22Rv1 (cell line): Measurements from ENCODE around the gene IQCC.
"Not testable (repeated sequence)": the region's sequence is repeated elsewhere in the genome, so short reads cannot be mapped to it uniquely, and the experiment has no call there.

Experiments used
- H3K27ac ChIP-seq: fragments of 450-650 bp; 2 replicates; pipeline ENCODE4 v1.5.1; 2017
- ZFX ChIP-seq: fragments of 450-650 bp; IDR thresholded peaks from 2 replicates; pipeline ENCODE4 v1.6.1; 2017; ENCODE audit warnings: antibody characterized with exemption, borderline replicate concordance
- TF ChIP-seq, protein P1 (sequence below): fragments of 450-650 bp; IDR thresholded peaks from 2 replicates; pipeline ENCODE4 v1.5.1; 2017; ENCODE audit warnings: mild to moderate bottlenecking

IQCC gene

DNA sequence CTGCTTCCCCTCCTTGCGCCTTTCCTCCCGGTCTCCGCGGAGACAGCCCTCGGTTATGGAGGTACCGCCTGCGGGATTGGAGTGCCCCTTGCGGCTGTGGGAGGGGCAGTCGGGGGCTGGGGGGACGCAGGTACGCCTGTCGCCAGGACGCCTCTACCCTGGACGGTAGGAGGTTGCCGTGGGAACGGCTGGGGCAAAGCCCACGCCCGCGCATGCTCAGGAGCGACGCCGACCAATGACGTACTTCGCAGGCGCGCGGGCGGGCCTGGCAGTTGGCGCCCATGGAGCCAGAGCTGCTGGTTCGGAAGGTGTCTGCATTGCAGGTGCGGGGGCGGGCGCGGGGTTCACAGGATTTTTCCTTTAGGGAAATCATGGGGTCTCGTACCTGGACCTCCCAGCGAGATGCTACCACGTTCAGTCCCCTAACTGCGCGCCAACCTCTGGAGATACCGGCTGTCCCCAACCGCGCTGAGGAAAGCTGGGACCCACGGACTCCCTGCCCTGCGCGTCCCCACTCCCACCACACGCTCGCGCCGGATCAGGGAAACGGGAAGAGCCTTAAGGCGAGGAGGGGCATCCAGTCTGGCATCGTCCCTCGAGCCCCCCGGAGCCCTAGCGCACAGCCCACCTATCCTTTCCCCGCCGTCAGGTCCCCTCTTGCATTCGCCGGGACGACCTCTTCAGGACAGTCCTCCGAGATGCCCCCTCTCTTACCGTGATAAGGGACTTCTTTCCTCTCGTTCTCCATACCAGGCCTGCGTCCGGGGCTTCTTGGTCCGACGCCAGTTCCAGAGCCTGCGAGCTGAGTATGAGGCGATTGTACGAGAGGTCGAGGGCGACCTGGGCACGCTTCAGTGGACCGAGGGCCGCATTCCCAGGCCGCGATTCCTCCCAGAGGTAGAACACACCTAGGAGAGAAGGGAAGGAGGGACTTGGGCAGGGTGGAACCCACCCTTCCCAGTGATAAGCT is at the start of gene IQCC:
IQCC (plus strand) TSS at position 271 of the 970 bp plus-strand sequence; CDS start at position 282, 11 bp downstream.
- H3K27ac ChIP-seq, result peak within 1 kb of the TSS; percentile 78
- TF ChIP-seq, protein P1, sequence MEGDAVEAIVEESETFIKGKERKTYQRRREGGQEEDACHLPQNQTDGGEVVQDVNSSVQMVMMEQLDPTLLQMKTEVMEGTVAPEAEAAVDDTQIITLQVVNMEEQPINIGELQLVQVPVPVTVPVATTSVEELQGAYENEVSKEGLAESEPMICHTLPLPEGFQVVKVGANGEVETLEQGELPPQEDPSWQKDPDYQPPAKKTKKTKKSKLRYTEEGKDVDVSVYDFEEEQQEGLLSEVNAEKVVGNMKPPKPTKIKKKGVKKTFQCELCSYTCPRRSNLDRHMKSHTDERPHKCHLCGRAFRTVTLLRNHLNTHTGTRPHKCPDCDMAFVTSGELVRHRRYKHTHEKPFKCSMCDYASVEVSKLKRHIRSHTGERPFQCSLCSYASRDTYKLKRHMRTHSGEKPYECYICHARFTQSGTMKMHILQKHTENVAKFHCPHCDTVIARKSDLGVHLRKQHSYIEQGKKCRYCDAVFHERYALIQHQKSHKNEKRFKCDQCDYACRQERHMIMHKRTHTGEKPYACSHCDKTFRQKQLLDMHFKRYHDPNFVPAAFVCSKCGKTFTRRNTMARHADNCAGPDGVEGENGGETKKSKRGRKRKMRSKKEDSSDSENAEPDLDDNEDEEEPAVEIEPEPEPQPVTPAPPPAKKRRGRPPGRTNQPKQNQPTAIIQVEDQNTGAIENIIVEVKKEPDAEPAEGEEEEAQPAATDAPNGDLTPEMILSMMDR, result no peak
- TF ChIP-seq ZFX, result no peak

DNA sequence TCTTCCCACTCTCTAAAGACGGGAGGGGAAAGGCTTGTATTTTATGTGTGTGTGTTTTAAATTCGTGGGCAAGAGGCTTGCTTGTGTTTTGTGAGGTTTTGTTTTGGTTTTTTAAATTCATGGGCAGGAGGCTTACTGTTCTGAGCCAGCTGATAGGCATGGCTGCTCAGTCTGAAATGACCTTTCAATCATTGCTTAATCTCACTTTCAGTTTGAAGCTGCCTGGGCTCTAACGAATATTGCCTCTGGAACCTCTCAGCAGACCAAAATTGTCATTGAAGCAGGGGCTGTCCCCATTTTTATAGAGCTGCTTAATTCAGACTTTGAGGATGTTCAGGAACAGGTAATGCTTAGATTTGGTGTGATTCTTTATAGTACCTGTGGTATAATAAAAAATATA is 46.3 kb upstream of the IQCC start:
- H3K27ac ChIP-seq, result no peak overlapping the region
- TF ChIP-seq ZFX, result no peak
- TF ChIP-seq, protein P1, result no peak

DNA sequence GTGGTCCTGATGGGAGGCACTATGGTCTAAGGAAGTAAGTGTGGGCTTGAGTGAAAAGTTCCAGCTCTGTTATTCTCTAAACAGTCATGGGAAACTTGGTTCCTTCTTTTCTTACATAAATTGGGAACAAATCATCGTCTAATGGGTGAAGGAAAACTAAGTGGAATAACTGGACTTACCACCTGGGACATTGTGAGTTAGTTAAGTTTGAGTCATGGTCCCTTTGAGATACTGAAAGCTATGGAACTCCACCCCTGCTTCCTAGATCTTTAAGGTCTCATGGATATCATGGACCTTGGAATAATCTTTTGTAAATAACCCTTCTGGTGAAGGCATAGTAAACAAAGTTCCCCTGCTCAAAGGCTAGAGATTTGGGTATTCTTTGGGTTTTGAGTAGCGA is 42.1 kb upstream of the IQCC start:
- H3K27ac ChIP-seq, result no peak overlapping the region
- TF ChIP-seq ZFX, result no peak
- TF ChIP-seq, protein P1, result no peak

DNA sequence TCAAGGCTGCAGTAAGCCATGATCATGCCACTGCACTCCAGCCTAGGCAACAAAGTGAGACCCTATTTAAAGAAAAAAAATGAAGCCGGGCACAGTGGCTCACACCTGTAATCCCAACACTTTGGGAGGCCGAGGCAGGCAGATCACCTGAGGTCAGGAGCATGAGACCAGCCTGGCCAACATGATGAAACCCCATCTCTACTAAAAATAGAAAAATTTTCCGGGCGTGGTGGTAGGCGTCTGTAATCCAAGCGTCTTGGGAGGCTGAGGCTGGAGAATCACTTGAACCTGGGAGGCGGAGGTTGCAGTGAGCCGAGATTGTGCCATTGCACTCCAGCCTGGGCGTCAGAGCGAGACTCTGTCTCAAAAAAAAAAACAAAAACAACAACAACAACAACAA is 39.8 kb upstream of the IQCC start:
- not testable (repeated sequence) for H3K27ac ChIP-seq

DNA sequence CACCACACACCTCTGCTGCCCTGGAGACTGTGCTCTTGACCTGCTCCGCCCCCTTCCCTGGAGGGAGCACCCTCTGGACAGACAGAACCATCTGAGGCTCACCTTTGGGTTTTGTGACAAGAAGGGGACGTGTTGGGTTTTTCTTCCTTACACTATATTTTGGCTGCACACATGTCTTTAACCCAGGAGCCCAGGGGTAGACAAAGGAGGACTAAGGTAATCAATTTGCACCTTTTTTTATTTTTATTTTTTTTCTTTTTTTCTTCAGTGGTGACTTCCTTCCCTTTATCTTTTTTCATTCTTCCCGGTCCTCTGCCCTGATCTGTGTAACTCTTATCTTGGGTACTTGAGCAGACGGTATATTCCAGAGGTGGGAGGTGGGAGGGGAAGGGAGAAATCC is 34.5 kb upstream of the IQCC start:
- no peak for TF ChIP-seq ZFX
- TF ChIP-seq, protein P1, result no peak

DNA sequence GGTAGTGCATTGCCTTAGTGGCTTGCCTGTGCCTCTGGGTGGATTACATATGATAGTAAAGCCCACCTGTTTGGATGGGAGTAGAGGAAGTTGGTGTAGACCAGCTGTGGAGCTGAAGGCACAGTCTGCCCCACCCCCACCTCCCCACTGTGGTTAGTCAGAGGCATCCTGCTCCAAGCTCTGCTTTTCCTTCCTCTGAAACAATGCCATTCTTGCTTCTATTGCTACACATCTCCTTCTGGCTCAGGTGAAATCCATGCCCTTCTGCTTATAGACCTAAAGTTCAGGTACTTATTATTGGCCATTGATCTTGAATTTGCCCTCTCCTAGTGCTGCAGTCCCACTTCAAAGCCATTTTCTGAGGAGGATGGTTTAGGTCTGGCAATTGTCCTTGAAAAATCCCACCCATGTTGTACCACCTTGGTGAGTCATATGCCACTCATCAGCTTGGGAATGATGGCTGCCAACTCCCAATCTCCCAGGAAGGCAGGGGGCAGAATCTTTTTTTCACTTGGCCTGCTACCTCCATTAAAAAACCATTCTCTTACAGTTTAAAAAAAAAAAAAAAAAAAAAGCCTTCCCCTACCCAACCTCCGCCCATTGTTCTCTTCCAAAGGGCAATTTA is 32.7 kb upstream of the IQCC start:
- TF ChIP-seq ZFX, result no peak
- TF ChIP-seq, protein P1, result no peak

More for the DNA sequence above, 34.5 kb upstream of the IQCC start:
- no peak overlapping the region for H3K27ac ChIP-seq

DNA sequence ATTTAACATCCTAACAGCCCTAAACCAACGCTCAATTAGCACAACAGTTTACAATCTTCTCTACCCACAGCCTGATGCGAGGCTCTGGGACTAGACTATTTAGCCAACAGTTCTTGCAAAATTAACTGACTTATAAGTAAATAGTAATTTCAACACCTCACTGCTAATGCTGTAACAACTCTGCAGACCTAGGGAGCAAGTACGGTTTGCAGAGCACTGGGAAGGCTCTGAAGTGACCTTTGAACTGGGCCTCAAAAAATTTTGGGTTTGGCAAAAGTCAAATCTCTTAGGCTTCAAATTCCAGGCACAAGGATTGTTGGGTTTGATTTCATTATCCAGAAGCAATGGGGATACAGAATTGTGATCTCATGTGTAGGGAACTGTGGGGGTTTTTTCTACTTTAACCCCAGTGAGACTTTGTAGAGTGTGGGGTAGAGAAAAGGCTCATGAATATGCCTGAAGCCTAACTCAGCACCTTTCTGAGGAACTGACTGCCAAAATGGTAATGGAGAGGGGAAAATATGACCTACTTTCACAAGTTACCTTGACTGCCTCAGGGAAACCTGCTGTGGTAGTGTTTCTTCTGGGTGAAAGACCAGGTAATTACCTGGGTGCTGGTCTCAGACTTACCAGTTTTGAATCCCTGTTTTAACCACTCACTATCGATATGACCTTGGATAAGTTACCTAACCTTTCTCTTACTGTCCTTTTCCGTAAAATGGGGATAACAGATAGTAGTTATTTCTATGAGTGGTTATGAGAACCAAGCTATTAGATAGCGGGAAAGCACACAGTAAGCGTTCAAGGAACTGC is 26.9 kb upstream of the IQCC start:
- no peak for TF ChIP-seq ZFX
- TF ChIP-seq, protein P1, result no peak
- H3K27ac ChIP-seq, result peak overlapping the region; percentile 90

More for the DNA sequence above, 32.7 kb upstream of the IQCC start:
- H3K27ac ChIP-seq, result no peak overlapping the region
